ENCODE results near the gene TTC7B.

The TTC7B gene

GRCh38 chr14:90665321-90666000 is 150.8 kb downstream of the TTC7B start:
- H3K27me3 ChIP-seq (ENCODE audit: insufficient read depth, low read length) = no peaks in the 10 kb centered on the region
- no peak overlapping the region for H3K27ac ChIP-seq (ENCODE audit: low read depth, low read length, poor library complexity, severe bottlenecking)
- H3K4me2 ChIP-seq (ENCODE audit: low read length) = no peak overlapping the region
- H3K9ac ChIP-seq (ENCODE audit: low read length) = no peak overlapping the region
- 0 out of 2 replicates have a peak, but pooled peaks cover 3% of the 10 kb centered on the region for H3K9me3 ChIP-seq (ENCODE audit: low read length)
- no peak overlapping the region for H2AFZ ChIP-seq (ENCODE audit: low read length)
- H3K9me2 ChIP-seq (ENCODE audit: low read depth, low read length) = no peaks in the 10 kb centered on the region
- H3K36me3 ChIP-seq (ENCODE audit: insufficient read depth, low read length) = no peaks in the 10 kb centered on the region
- H3F3A ChIP-seq (ENCODE audit: insufficient read depth, low read length) = no peaks in the 10 kb centered on the region
- no peak for TF ChIP-seq CTCF (IDR thresholded peaks at IDR 0.05; ENCODE audit: low read length)
- TF ChIP-seq EZH2 (IDR thresholded peaks at IDR 0.05; ENCODE audit: borderline replicate concordance, low read length) = no peak
- no peaks in the 10 kb centered on the region for H4K20me1 ChIP-seq (ENCODE audit: insufficient read depth, low read length)
- H3K79me2 ChIP-seq (ENCODE audit: insufficient read depth, low read length) = no peaks in the 10 kb centered on the region
- no peak overlapping the region for H3K4me3 ChIP-seq (ENCODE audit: low read depth, low read length, poor library complexity, severe bottlenecking)
- H3K4me1 ChIP-seq (ENCODE audit: insufficient read depth, low read length, severe bottlenecking) = peaks cover under 1% of the 10 kb centered on the region

- no peaks in the 10 kb centered on the region for H3K4me1 ChIP-seq (ENCODE audit: insufficient read depth, low read length, severe bottlenecking)
- H3K9me2 ChIP-seq (ENCODE audit: low read depth, low read length) = no peaks in the 10 kb centered on the region
- no peak overlapping the region for H3K9ac ChIP-seq (ENCODE audit: low read length)
- no peaks in the 10 kb centered on the region for H4K20me1 ChIP-seq (ENCODE audit: insufficient read depth, low read length)
- H3K36me3 ChIP-seq (ENCODE audit: insufficient read depth, low read length) = no peaks in the 10 kb centered on the region
- H3K4me2 ChIP-seq (ENCODE audit: low read length) = no peak overlapping the region
- 0 out of 2 replicates have a peak, but pooled peaks cover 2% of the 10 kb centered on the region for H3K9me3 ChIP-seq (ENCODE audit: low read length)
- H3K27me3 ChIP-seq (ENCODE audit: insufficient read depth, low read length) = no peaks in the 10 kb centered on the region
- no peaks in the 10 kb centered on the region for H3K79me2 ChIP-seq (ENCODE audit: insufficient read depth, low read length)
- TF ChIP-seq EZH2 (IDR thresholded peaks at IDR 0.05; ENCODE audit: borderline replicate concordance, low read length) (no peak), CTCF (IDR thresholded peaks at IDR 0.05; ENCODE audit: low read length) (no peak)
- H3K27ac ChIP-seq (ENCODE audit: low read depth, low read length, poor library complexity, severe bottlenecking) = no peak overlapping the region
- no peak overlapping the region for H2AFZ ChIP-seq (ENCODE audit: low read length)
- H3F3A ChIP-seq (ENCODE audit: insufficient read depth, low read length) = no peaks in the 10 kb centered on the region
- H3K4me3 ChIP-seq (ENCODE audit: low read depth, low read length, poor library complexity, severe bottlenecking) = no peak overlapping the region
Measured at GRCh38 chr14:90664911-90665310, 151.3 kb downstream of the TTC7B start.

- H3F3A ChIP-seq (ENCODE audit: insufficient read depth, low read length) = no peaks in the 10 kb centered on the region
- H2AFZ ChIP-seq (ENCODE audit: low read length) = no peak overlapping the region
- H4K20me1 ChIP-seq (ENCODE audit: insufficient read depth, low read length) = no peaks in the 10 kb centered on the region
- H3K9me2 ChIP-seq (ENCODE audit: low read depth, low read length) = no peaks in the 10 kb centered on the region
- H3K36me3 ChIP-seq (ENCODE audit: insufficient read depth, low read length) = no peaks in the 10 kb centered on the region
- H3K27ac ChIP-seq (ENCODE audit: low read depth, low read length, poor library complexity, severe bottlenecking) = no peak overlapping the region
- no peak overlapping the region for H3K9ac ChIP-seq (ENCODE audit: low read length)
- no peaks in the 10 kb centered on the region for H3K4me1 ChIP-seq (ENCODE audit: insufficient read depth, low read length, severe bottlenecking)
- no peak overlapping the region for H3K4me2 ChIP-seq (ENCODE audit: low read length)
- H3K27me3 ChIP-seq (ENCODE audit: insufficient read depth, low read length) = no peaks in the 10 kb centered on the region
- no peak overlapping the region for H3K4me3 ChIP-seq (ENCODE audit: low read depth, low read length, poor library complexity, severe bottlenecking)
- H3K9me3 ChIP-seq (ENCODE audit: low read length) = no peaks in the 10 kb centered on the region
- H3K79me2 ChIP-seq (ENCODE audit: insufficient read depth, low read length) = no peaks in the 10 kb centered on the region
- TF ChIP-seq CTCF (IDR thresholded peaks at IDR 0.05; ENCODE audit: low read length) = no peak
- TF ChIP-seq EZH2 (IDR thresholded peaks at IDR 0.05; ENCODE audit: borderline replicate concordance, low read length) = no peak
Measured at GRCh38 chr14:90663680-90664079, 152.6 kb downstream of the TTC7B start.
